Common myeloid progenitor, CD34-positive (primary cell): ENCODE results near the gene ZNF750.
"Not testable (repeated sequence)": the region's sequence is repeated elsewhere in the genome, so short reads cannot be mapped to it uniquely, and the experiment has no call there.

Source experiments
- CTCF ChIA-PET: fragments of 350-600 bp; sonication (Branson Sonifier 250); formaldehyde crosslinking; loops from one replicate; lab custom pipeline; 2021; ENCODE audit warnings: antibody characterized with exemption; lab: Charles Lee
- POLR2A ChIA-PET: fragments of 350-600 bp; sonication (Branson Sonifier 250); formaldehyde crosslinking; loops from one replicate; lab custom pipeline; 2021; ENCODE audit warnings: antibody characterized with exemption; lab: Charles Lee
- DNase-seq, 3 donors: peaks; one replicate each; pipeline versions ENCODE4 v3.0.0 to v3.0.0-alpha.2; 2013
- H3K27ac ChIP-seq, 2 experiments: 1 replicate in 1 of 2; 2 replicates in 1 of 2; pipeline ENCODE4 v1.7.0; 2013; ENCODE audit warnings: inconsistent platforms in 2 of 2, low read length in 2 of 2, mild to moderate bottlenecking in 2 of 2, low read depth in 1 of 2, moderate library complexity in 1 of 2; ENCODE audit not compliant: severe bottlenecking in 2 of 2, insufficient read depth in 1 of 2, poor library complexity in 1 of 2
- H3K27me3 ChIP-seq, 5 experiments: replicated peaks in 2 of 5; 1 replicate in 3 of 5; 2 replicates in 2 of 5; pipeline versions ENCODE4 v1.6.1 to v1.7.0; 2013; ENCODE audit warnings: low read length in 4 of 5, mild to moderate bottlenecking in 2 of 5, moderate library complexity in 2 of 5, inconsistent platforms in 1 of 5; ENCODE audit not compliant: insufficient read depth in 5 of 5, control insufficient read depth in 4 of 5
- H3K36me3 ChIP-seq, 4 experiments: 1 replicate in 2 of 4; 2 replicates in 2 of 4; pipeline versions ENCODE4 v1.6.1 to v1.7.0; 2013; ENCODE audit warnings: low read length in 3 of 4, control low read depth in 1 of 4, mild to moderate bottlenecking in 1 of 4; ENCODE audit not compliant: control insufficient read depth in 4 of 4, insufficient read depth in 4 of 4
- H3K4me1 ChIP-seq, 4 experiments: 1 replicate in 3 of 4; 2 replicates in 1 of 4; pipeline versions ENCODE4 v1.6.1 to v1.7.1; 2013; ENCODE audit warnings: low read length in 3 of 4, mild to moderate bottlenecking in 3 of 4, control low read depth in 1 of 4, inconsistent platforms in 1 of 4, moderate library complexity in 1 of 4; ENCODE audit not compliant: control insufficient read depth in 4 of 4, insufficient read depth in 4 of 4; ENCODE audit errors: control extremely low read depth in 1 of 4
- H3K4me3 ChIP-seq, 7 experiments: 1 replicate in 4 of 7; 2 replicates in 3 of 7; pipeline versions ENCODE4 v1.5.1 to v1.7.0; 2013; ENCODE audit warnings: mild to moderate bottlenecking in 7 of 7, low read length in 6 of 7, moderate library complexity in 6 of 7, inconsistent platforms in 2 of 7, low read depth in 2 of 7, control low read depth in 1 of 7; ENCODE audit not compliant: insufficient read depth in 4 of 7, control insufficient read depth in 1 of 7; ENCODE audit errors: extremely low read depth in 1 of 7
- H3K9me3 ChIP-seq, 5 experiments: 1 replicate in 4 of 5; 2 replicates in 1 of 5; pipeline versions ENCODE4 v1.6.1 to v1.7.1; 2013; ENCODE audit warnings: low read length in 4 of 5, mild to moderate bottlenecking in 2 of 5, inconsistent platforms in 1 of 5, low read depth in 1 of 5, moderate library complexity in 1 of 5; ENCODE audit not compliant: control insufficient read depth in 4 of 5, insufficient read depth in 2 of 5; ENCODE audit errors: control extremely low read depth in 1 of 5
- WGBS: methylation state at CpG from one replicate; pipeline ENCODE4 v1.1.5; 2013; ENCODE audit not compliant: insufficient coverage; 5-methylcytosine and 5-hydroxymethylcytosine counted together

Gene ZNF750

GRCh38 chr17:82789051-82789592, 50.7 kb downstream of the ZNF750 start:
- H3K27ac ChIP-seq = no peak overlapping the region
- H3K27me3 ChIP-seq = no peaks in the 10 kb centered on the region
- no peak overlapping the region for H3K4me3 ChIP-seq
- POLR2A ChIA-PET = no interaction called here
- CTCF ChIA-PET = interaction anchor here (0.7 kb wide), 1 partner anchor 48 kb away, joined by 3 read pairs; no protein-coding TSS in a partner anchor
- H3K36me3 ChIP-seq = peaks cover 4 to 20% (median 16%) of the 10 kb centered on the region in 4 experiments
- no peaks in the 10 kb centered on the region for H3K9me3 ChIP-seq
- DNase-seq = no peak
- H3K4me1 ChIP-seq = no peaks in the 10 kb centered on the region
- whole genome bisulfite sequencing = 96% methylated on average over 17 of the region's 19 CpGs

DNA sequence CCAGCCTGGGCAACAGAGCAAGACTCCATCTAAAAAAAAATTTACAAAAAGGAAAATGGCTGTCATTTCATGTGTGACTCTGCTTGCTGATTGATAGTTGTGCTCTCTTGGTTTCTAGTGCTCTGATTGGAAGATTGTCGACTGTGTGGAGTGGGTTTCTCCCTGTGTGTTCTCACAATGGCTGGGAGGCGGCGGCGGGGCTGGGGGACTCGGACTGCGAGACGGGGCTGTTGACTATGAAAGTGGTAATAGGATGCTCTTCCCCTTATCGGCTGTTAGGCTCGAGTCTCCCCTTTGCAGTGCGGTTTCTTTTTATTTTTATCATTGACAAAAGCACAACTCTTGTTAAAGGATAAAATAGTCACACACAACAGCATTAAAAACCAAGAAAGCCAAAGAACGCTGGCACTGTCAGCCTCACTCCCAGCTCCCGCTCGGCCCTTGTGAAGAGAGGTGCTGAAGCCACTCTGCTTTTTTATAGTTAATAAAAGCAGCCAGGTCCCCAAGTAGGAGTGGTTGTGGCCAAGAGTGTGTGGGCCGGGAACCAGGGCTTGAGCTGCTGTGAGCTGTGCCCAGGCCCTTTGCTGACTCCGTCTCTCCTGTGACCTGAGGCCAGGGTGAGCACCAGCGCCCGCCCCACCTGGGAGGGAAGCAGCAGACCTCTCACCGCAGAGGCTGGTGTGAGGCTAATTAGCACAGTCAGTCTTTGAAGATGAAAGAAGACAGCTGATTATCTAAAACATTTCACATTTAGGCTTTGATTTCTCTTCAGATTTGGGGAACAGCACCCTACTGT, 51.4 kb downstream of the ZNF750 start:
- no peak for DNase-seq
- 100% methylated on average over 9 of the region's 18 CpGs for WGBS
- H3K36me3 ChIP-seq = peaks cover 4 to 22% (median 14%) of the 10 kb centered on the region in 4 experiments
- no peak overlapping the region for H3K27ac ChIP-seq
- H3K4me1 ChIP-seq = no peaks in the 10 kb centered on the region
- CTCF ChIA-PET = interaction anchor here (0.7 to 0.9 kb wide), 2 partner anchors 48 to 129 kb away, joined by 3 read pairs; no protein-coding TSS in a partner anchor
- POLR2A ChIA-PET = interaction anchor here (0.9 kb wide), 1 partner anchor 81 kb away, joined by 3 read pairs; no protein-coding TSS in a partner anchor
- H3K9me3 ChIP-seq = no peaks in the 10 kb centered on the region
- H3K4me3 ChIP-seq = no peak overlapping the region
- H3K27me3 ChIP-seq = no peaks in the 10 kb centered on the region

DNA sequence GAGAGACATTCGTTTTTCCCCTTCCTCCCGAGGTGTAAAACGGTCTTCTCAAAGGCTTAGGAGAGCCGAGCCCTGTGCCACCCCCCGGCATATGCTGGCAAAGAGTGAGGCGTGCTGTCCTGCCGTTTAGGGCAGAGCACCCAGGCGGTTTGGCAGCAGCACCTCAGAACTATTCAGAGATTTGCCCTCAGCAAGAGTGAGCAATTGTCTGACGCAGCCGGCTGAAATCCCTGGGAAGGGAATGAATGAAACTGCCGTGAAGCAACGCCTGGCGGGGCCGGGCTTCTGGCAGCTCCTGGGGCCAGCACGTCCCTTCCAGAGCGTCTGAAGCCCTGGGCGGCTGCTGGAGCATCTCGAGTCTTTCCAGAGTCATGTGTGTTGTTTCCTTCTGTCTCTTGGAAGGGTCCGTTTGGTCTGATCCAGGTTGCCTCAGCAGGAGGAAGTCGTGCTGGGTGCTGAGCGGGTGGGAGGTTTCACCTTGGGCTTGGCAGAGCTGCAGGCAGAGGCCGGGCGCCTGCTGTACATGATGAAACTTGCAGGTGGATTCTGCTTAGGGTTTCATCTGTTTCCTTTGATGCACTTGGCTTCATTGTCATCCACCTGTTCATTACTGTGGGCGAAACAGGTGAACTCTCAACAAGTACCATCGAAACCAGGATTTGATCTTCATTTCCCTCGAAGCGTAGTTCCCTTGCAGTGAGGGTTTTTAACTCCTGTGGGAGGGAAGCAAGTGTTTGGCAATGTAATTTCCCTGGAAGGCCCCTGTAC, 52.6 kb downstream of the ZNF750 start:
- H3K4me1 ChIP-seq = peaks cover 0 to 6% (median under 1%) of the 10 kb centered on the region in 4 experiments
- POLR2A ChIA-PET = no interaction called here
- H3K4me3 ChIP-seq = no peak overlapping the region
- no peak overlapping the region for H3K27ac ChIP-seq
- H3K9me3 ChIP-seq = no peaks in the 10 kb centered on the region
- no peaks in the 10 kb centered on the region for H3K27me3 ChIP-seq
- WGBS = 96% methylated on average over 27 of the region's 27 CpGs
- no peak for DNase-seq
- CTCF ChIA-PET = interaction anchor here (1.0 kb wide), 1 partner anchor 10 kb away, joined by 3 read pairs; no protein-coding TSS in a partner anchor
- H3K36me3 ChIP-seq = peaks cover 2 to 33% (median 19%) of the 10 kb centered on the region in 4 experiments

GRCh38 chr17:82786427-82786826, 53.4 kb downstream of the ZNF750 start:
- Histone ChIP-seq H3K36me3 (peaks cover 2 to 37% (median 16%) of the 10 kb centered on the region in 4 experiments), H3K27me3 (no peaks in the 10 kb centered on the region), H3K9me3 (no peaks in the 10 kb centered on the region), H3K27ac (no peak overlapping the region), H3K4me3 (no peak overlapping the region), H3K4me1 (peaks cover 0 to 9% (median 4%) of the 10 kb centered on the region in 4 experiments)
- DNase-seq = no peak
- ChIA-PET CTCF (interaction anchor here (0.8 kb wide), 1 partner anchor 98 kb away, joined by 3 read pairs; no protein-coding TSS in a partner anchor), POLR2A (no interaction called here)
- WGBS = 94% methylated on average over 5 of the region's 10 CpGs

GRCh38 chr17:82785581-82785980, 54.2 kb downstream of the ZNF750 start:
- DNase-seq, POLR2A ChIA-PET, H3K27ac ChIP-seq, H3K27me3 ChIP-seq, H3K4me3 ChIP-seq, H3K9me3 ChIP-seq, H3K4me1 ChIP-seq: not testable (repeated sequence)
- peaks cover 2 to 33% (median 13%) of the 10 kb centered on the region in 4 experiments for H3K36me3 ChIP-seq
- 97% methylated on average over 11 of the region's 16 CpGs for WGBS
- CTCF ChIA-PET = interaction anchor here (0.8 kb wide), 1 partner anchor 99 kb away, joined by 3 read pairs; no protein-coding TSS in a partner anchor

GRCh38 chr17:82783498-82783897, 56.3 kb downstream of the ZNF750 start:
- Histone ChIP-seq H3K36me3 (peaks cover 2 to 27% (median 11%) of the 10 kb centered on the region in 4 experiments), H3K27ac (no peak overlapping the region), H3K4me3 (no peak overlapping the region), H3K4me1 (peaks cover 0 to 9% (median 4%) of the 10 kb centered on the region in 4 experiments), H3K27me3 (no peaks in the 10 kb centered on the region), H3K9me3 (no peaks in the 10 kb centered on the region)
- ChIA-PET CTCF (no interaction called here), POLR2A (no interaction called here)
- no peak for DNase-seq
- WGBS = 98% methylated on average over 18 of the region's 18 CpGs
